ENCODE measurements around the gene SLC16A11.

- no peak for TF ChIP-seq CTCF (IDR thresholded peaks at IDR 0.05 in 4 of 5, conservative IDR thresholded peaks at IDR 0.05 in 1 of 5)
- TF ChIP-seq POLR2A (IDR thresholded peaks at IDR 0.05): no peak
Observed at GRCh38 chr17:7043182-7043496, 753 bp downstream of the SLC16A11 start.
